ENCODE measurements around the gene PRDX5. TPM values are rescaled to one million over a fixed set of nuclear protein-coding genes. Genes with fewer than 3 reads are reported as not detected.

The PRDX5 gene
- total RNA-seq, 1 experiment from 2014 or later, result 165 TPM

- BruUV-seq (replicated peaks), result no TSS peak
- CTCF ChIA-PET, result interaction anchor here (0.7 kb wide), 2 partner anchors 183 to 1123 kb away, joined by 10 to 12 read pairs; no protein-coding TSS in a partner anchor
- intact Hi-C loops (cut with micrococcal nuclease; ENCODE audit: unreplicated experiment), result no loop called here
- DNase-seq, result no peak
- Mint-ChIP-seq H3K9me3 (ENCODE audit: low read depth, unreplicated experiment) (no peaks in the 10 kb centered on the region), H3K36me3 (ENCODE audit: insufficient read depth, unreplicated experiment) (peaks cover 28% of the 10 kb centered on the region), H3K4me3 (ENCODE audit: low read depth, unreplicated experiment) (no peak overlapping the region), H3K27me3 (ENCODE audit: unreplicated experiment) (no peaks in the 10 kb centered on the region), H3K4me1 (ENCODE audit: low read depth, unreplicated experiment) (no peaks in the 10 kb centered on the region), H3K27ac (ENCODE audit: unreplicated experiment) (no peak overlapping the region)
- TF ChIP-seq CTCF (IDR thresholded peaks at IDR 0.05; ENCODE audit: unreplicated experiment), result no peak
Observed at GRCh38 chr11:64275031-64275800, 42.7 kb upstream of the PRDX5 start.

DNA sequence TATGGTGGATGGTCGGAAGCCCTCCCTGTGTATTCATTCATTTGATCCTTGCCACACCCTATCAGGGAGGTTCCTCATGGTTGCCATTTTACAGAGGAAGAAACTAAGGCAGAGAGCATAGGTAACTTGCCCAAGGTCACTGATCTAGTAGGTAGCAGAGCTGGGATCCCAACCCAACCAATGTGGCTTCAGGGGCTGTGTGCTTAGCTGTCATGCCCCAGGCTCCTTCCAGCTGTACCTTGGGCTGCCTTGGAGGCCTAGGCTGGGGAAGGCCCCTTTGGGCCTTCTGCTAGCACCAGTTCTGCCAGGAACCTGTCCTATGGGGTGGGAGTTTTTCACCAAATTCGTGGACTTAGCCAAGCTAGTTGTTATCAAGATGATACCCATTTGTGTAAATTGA lies 42.1 kb upstream of the PRDX5 start:
- CTCF ChIA-PET, result no interaction called here
- DNase-seq, result no peak
- H3K27me3 Mint-ChIP-seq (ENCODE audit: unreplicated experiment), result no peaks in the 10 kb centered on the region
- no peak for TF ChIP-seq CTCF (IDR thresholded peaks at IDR 0.05; ENCODE audit: unreplicated experiment)
- BruUV-seq (replicated peaks), result no TSS peak
- peaks cover 21% of the 10 kb centered on the region for H3K36me3 Mint-ChIP-seq (ENCODE audit: insufficient read depth, unreplicated experiment)
- no peak overlapping the region for H3K27ac Mint-ChIP-seq (ENCODE audit: unreplicated experiment)
- H3K9me3 Mint-ChIP-seq (ENCODE audit: low read depth, unreplicated experiment), result no peaks in the 10 kb centered on the region
- no peaks in the 10 kb centered on the region for H3K4me1 Mint-ChIP-seq (ENCODE audit: low read depth, unreplicated experiment)
- intact Hi-C loops (cut with micrococcal nuclease; ENCODE audit: unreplicated experiment), result no loop called here
- no peak overlapping the region for H3K4me3 Mint-ChIP-seq (ENCODE audit: low read depth, unreplicated experiment)

DNA sequence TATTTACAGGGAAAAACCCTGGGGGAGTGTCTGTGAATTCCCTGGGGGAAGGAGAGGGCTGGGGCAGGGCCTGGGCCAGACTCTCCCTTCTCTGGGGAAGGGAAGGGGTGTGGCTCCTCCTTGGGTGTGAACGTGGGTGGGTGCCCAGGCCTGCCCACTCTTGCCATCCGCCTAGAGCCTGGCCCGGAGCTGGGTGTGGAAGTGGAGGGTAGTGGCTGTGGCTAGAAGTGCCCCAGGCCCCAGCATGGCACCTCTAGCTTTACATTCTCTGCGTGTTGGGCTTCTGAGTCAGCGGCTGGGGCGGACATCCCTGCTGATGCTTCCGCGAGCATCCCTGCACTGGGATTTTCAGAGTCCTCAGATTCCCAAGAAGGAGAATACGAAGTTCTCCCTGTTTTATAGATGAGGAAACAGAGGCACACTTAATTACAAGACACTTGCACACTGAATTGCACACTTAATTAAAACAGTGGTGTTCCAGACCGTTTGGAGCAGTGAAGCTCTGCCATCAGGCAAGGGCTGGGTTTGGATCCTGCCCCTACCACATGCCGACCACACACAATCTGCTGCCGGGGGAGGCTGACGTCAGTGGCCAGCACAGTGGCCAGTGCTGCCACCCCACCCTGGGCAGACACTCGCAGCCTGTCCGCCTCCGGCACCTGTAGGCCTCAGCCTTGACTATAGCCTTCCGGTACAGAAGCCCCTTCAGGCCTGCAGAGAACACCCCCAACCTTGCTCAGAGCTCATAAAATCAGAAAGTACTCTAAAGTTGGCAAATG lies 41.1 kb upstream of the PRDX5 start:
- no peak for TF ChIP-seq CTCF (IDR thresholded peaks at IDR 0.05; ENCODE audit: unreplicated experiment)

GRCh38 chr11:64278576-64279190 lies 39.2 kb upstream of the PRDX5 start:
- Mint-ChIP-seq H3K27me3 (ENCODE audit: unreplicated experiment) (no peaks in the 10 kb centered on the region), H3K36me3 (ENCODE audit: insufficient read depth, unreplicated experiment) (peaks cover 26% of the 10 kb centered on the region), H3K9me3 (ENCODE audit: low read depth, unreplicated experiment) (no peaks in the 10 kb centered on the region), H3K4me1 (ENCODE audit: low read depth, unreplicated experiment) (peaks cover 12% of the 10 kb centered on the region), H3K4me3 (ENCODE audit: low read depth, unreplicated experiment) (no peak overlapping the region), H3K27ac (ENCODE audit: unreplicated experiment) (no peak overlapping the region)
- CTCF ChIA-PET, result no interaction called here
- intact Hi-C loops (cut with micrococcal nuclease; ENCODE audit: unreplicated experiment), result no loop called here
- BruUV-seq (replicated peaks), result no TSS peak
- no peak for DNase-seq
- TF ChIP-seq CTCF (IDR thresholded peaks at IDR 0.05; ENCODE audit: unreplicated experiment), result no peak

More for the DNA sequence above, 41.1 kb upstream of the PRDX5 start:
- Mint-ChIP-seq H3K4me3 (ENCODE audit: low read depth, unreplicated experiment) (no peak overlapping the region), H3K27ac (ENCODE audit: unreplicated experiment) (no peak overlapping the region), H3K36me3 (ENCODE audit: insufficient read depth, unreplicated experiment) (peaks cover 19% of the 10 kb centered on the region), H3K4me1 (ENCODE audit: low read depth, unreplicated experiment) (peaks cover 8% of the 10 kb centered on the region), H3K9me3 (ENCODE audit: low read depth, unreplicated experiment) (no peaks in the 10 kb centered on the region), H3K27me3 (ENCODE audit: unreplicated experiment) (no peaks in the 10 kb centered on the region)
- CTCF ChIA-PET, result interaction anchor here (0.6 kb wide), 1 partner anchor 24 kb away, joined by 6 read pairs; no protein-coding TSS in a partner anchor
- intact Hi-C loops (cut with micrococcal nuclease; ENCODE audit: unreplicated experiment), result no loop called here
- BruUV-seq (replicated peaks), result no TSS peak
- no peak for DNase-seq

Measured in Calu3 (cell line).